RWPE2 (cell line): Measurements from ENCODE around the gene CRTC1.

ENCODE experiments used
- ATAC-seq: fragments of 200-7000 bp; cut with Tn5 transposase; 3 replicates; pipeline ENCODE4 v1.9.1; 2021; ENCODE audit warnings: low read depth
- DNase-seq: peaks from one replicate; pipeline ENCODE4 v3.0.0-alpha.2; 2020; ENCODE audit warnings: low spot score
- H3K27ac ChIP-seq: fragments of 450-650 bp; 2 replicates; pipeline ENCODE4 v1.5.1; 2017; ENCODE audit warnings: mild to moderate bottlenecking; ENCODE audit not compliant: poor library complexity, severe bottlenecking
- H3K27me3 ChIP-seq: fragments of 250-450 bp; sonication (Bioruptor Pico); 2 replicates; pipeline ENCODE4 v1.5.1; 2021; ENCODE audit warnings: mild to moderate bottlenecking, moderate library complexity; ENCODE audit not compliant: insufficient read depth, poor library complexity, severe bottlenecking
- H3K36me3 ChIP-seq: fragments of 250-450 bp; sonication (Bioruptor Pico); 2 replicates; pipeline ENCODE4 v1.5.1; 2020; ENCODE audit warnings: low read depth, mild to moderate bottlenecking, moderate library complexity
- H3K4me1 ChIP-seq: fragments of 250-450 bp; sonication (Bioruptor Pico); 2 replicates; pipeline ENCODE4 v1.5.1; 2021; ENCODE audit warnings: mild to moderate bottlenecking, moderate library complexity; ENCODE audit not compliant: insufficient read depth, poor library complexity, severe bottlenecking
- H3K4me3 ChIP-seq: fragments of 250-450 bp; sonication (Bioruptor Pico); 2 replicates; pipeline ENCODE4 v1.5.1; 2021; ENCODE audit warnings: mild to moderate bottlenecking, moderate library complexity; ENCODE audit not compliant: severe bottlenecking
- H3K9me3 ChIP-seq: fragments of 250-450 bp; sonication (Bioruptor Pico); 2 replicates; pipeline ENCODE4 v1.5.1; 2021; ENCODE audit warnings: mild to moderate bottlenecking, moderate library complexity; ENCODE audit not compliant: severe bottlenecking
- CTCF ChIP-seq: fragments of 450-650 bp; IDR thresholded peaks from one replicate; pipeline ENCODE4 v1.5.1; 2017; ENCODE audit warnings: mild to moderate bottlenecking, moderate library complexity; ENCODE audit not compliant: poor library complexity, severe bottlenecking

Gene CRTC1

GRCh38 chr19:18645035-18645511 is 38.4 kb upstream of the CRTC1 start:
- no peak overlapping the region for H3K27ac ChIP-seq
- H3K4me3 ChIP-seq: no peak overlapping the region
- DNase-seq (no peak), ATAC-seq (no peak)
- no peaks in the 10 kb centered on the region for H3K9me3 ChIP-seq
- TF ChIP-seq CTCF: no peak
- no peaks in the 10 kb centered on the region for H3K36me3 ChIP-seq
- H3K4me1 ChIP-seq: peaks cover 12% of the 10 kb centered on the region
- H3K27me3 ChIP-seq: no peaks in the 10 kb centered on the region

DNA sequence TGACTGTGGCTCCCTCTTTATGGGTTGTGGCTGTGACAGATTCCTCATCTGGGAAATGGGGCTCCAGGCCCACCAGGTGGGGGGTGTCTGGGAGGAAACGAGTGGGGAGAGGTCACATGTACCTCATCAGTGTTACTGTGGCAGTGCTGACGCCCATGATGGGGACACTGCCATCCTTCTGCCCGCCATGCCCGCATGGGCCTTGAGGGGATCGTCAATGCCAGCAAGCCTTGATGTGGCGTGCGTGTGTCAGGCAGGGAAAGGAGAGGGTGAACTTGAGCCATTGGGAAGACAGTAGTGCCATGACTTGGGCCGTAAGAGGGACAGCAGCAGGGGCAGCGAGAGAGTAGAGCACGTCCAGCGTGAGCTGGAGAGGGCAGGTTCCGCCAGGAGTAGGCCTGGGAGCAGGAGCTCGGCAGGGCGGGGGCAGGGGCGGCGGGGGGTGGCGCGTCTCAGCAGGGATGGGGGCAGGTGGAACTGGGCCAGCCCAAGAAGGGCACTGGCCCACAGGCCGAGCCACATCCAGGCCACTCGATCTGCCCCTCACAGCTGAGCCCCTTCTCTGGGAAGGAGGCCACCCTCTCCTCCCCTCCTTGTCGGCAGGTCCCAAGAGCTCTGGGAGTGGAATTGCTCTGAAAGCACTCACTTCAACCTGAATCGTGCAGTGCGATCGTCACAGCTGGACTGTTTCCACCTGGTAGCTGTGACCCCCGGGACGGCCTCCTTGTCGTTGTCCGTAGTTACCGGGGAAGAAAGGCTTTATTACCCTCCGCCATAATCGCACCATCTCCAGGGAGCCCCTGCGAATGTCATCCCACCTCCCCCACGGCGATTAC is 36.7 kb upstream of the CRTC1 start:
- Histone ChIP-seq H3K9me3 (no peaks in the 10 kb centered on the region), H3K27me3 (no peaks in the 10 kb centered on the region), H3K36me3 (no peaks in the 10 kb centered on the region), H3K4me1 (peaks cover 12% of the 10 kb centered on the region), H3K4me3 (no peak overlapping the region), H3K27ac (no peak overlapping the region)
- no peak for DNase-seq
- no peak for TF ChIP-seq CTCF
- ATAC-seq: no peak

GRCh38 chr19:18647371-18647767 is 36.1 kb upstream of the CRTC1 start:
- H3K4me1 ChIP-seq: peaks cover 12% of the 10 kb centered on the region
- no peak for TF ChIP-seq CTCF
- no peaks in the 10 kb centered on the region for H3K27me3 ChIP-seq
- H3K36me3 ChIP-seq: no peaks in the 10 kb centered on the region
- ATAC-seq (no peak), DNase-seq (no peak)
- H3K27ac ChIP-seq: no peak overlapping the region
- H3K4me3 ChIP-seq: no peak overlapping the region
- no peaks in the 10 kb centered on the region for H3K9me3 ChIP-seq

GRCh38 chr19:18647807-18648206 is 35.7 kb upstream of the CRTC1 start:
- ATAC-seq: no peak
- H3K4me1 ChIP-seq: peaks cover 12% of the 10 kb centered on the region

More at GRCh38 chr19:18647807-18648206, 35.7 kb upstream of the CRTC1 start:
- H3K27me3 ChIP-seq: no peaks in the 10 kb centered on the region
- no peak for DNase-seq
- no peaks in the 10 kb centered on the region for H3K9me3 ChIP-seq
- H3K4me3 ChIP-seq: no peak overlapping the region
- H3K36me3 ChIP-seq: no peaks in the 10 kb centered on the region
- no peak overlapping the region for H3K27ac ChIP-seq
- no peak for TF ChIP-seq CTCF
